Testis (tissue), 3 donors: ENCODE data around the gene PAFAH2. TPM values are rescaled to one million over a fixed set of nuclear protein-coding genes. Genes with fewer than 3 reads are reported as not detected.
"Not testable (repeated sequence)": the region's sequence is repeated elsewhere in the genome, so short reads cannot be mapped to it uniquely, and the experiment has no call there.

Experiments used
- DNase-seq: peaks from one replicate; pipeline ENCODE4 v3.0.0-alpha.2; 2019
- H3K27ac ChIP-seq, 2 donors: fragments of 200-600 bp; sonication (generic); one replicate each; pipeline ENCODE4 v1.5.1; 2019
- H3K27me3 ChIP-seq: fragments of 200-600 bp; sonication (generic); one replicate; pipeline ENCODE4 v1.5.1; 2019
- H3K36me3 ChIP-seq: fragments of 200-600 bp; sonication (generic); one replicate; pipeline ENCODE4 v1.5.1; 2017; ENCODE audit warnings: low read depth; ENCODE audit errors: missing control alignments
- H3K4me1 ChIP-seq: fragments of 200-600 bp; sonication (generic); one replicate; pipeline ENCODE4 v1.5.1; 2019
- H3K4me3 ChIP-seq, 2 donors: fragments of 200-600 bp; sonication (generic); one replicate each; pipeline ENCODE4 v1.5.1; 2017 to 2019
- H3K9me3 ChIP-seq: fragments of 200-600 bp; sonication (generic); one replicate; pipeline ENCODE4 v1.5.1; 2017
- CTCF ChIP-seq, 3 experiments: fragments of 450-650 bp in 2 of 3; fragments of 200-600 bp in 1 of 3; sonication (generic) in 1 of 3; IDR thresholded peaks; one replicate each; pipeline ENCODE4 v1.5.1; 2016 to 2019; ENCODE audit warnings: antibody characterized with exemption in 3 of 3, mild to moderate bottlenecking in 2 of 3, moderate library complexity in 1 of 3
- POLR2A ChIP-seq: fragments of 450-650 bp; IDR thresholded peaks from one replicate; pipeline ENCODE4 v1.6.1; 2017; ENCODE audit warnings: antibody characterized with exemption, mild to moderate bottlenecking, moderate library complexity
- WGBS, 2 donors: methylation state at CpG; one replicate each; pipeline ENCODE4 v1.1.5; 2018; 5-methylcytosine and 5-hydroxymethylcytosine counted together
- intact Hi-C: fragments of 100-400 bp; cut with DNase I; formaldehyde crosslinking; loops from one replicate; pipeline ENCODE4 v1.15.1; 2023; ENCODE audit warnings: low total_unique reads
- polyA plus RNA-seq: library from polyadenylated mRNA; stranded (reverse); fragments of 350-450 nt; fragmentation: Illumina TruSeq; extraction: RNeasy Lipid Tissue Mini Kit (QIAGEN cat#74804); gene quantifications from one replicate; pipeline ENCODE4 v1.2.3, GENCODE V29; 2014; ENCODE audit warnings: low read depth, low replicate concordance; ENCODE audit not compliant: insufficient read depth
- total RNA-seq, 2 donors: library from RNA; depleted of rRNA; stranded (reverse); fragments of >200 nt; gene quantifications; one replicate each; pipeline ENCODE4 v1.2.3, GENCODE V29; 2016

The PAFAH2 gene
- total and polyA plus RNA-seq, 3 donors from 2014 or later = 14.5 to 24.1 (median 18.9) TPM

- Histone ChIP-seq H3K27ac (no peak overlapping the region), H3K9me3 (no peaks in the 10 kb centered on the region), H3K36me3 (no peaks in the 10 kb centered on the region), H3K4me3 (no peak overlapping the region), H3K27me3 (no peaks in the 10 kb centered on the region), H3K4me1 (no peaks in the 10 kb centered on the region)
- DNase-seq = no peak
- intact Hi-C loops = no loop called here
- WGBS, 2 donors = 71 to 79% methylated on average over 6 of the region's 6 CpGs
- TF ChIP-seq CTCF (IDR thresholded peaks at IDR 0.05) (no peak), POLR2A (no peak)
Measured at GRCh38 chr1:25990251-25990650, 7.6 kb downstream of the PAFAH2 start.

- TF ChIP-seq CTCF (IDR thresholded peaks at IDR 0.05) (no peak), POLR2A (no peak)
- intact Hi-C loops = no loop called here
- H3K27me3 ChIP-seq = no peaks in the 10 kb centered on the region
- no peak for DNase-seq
- H3K36me3 ChIP-seq = no peaks in the 10 kb centered on the region
- no peaks in the 10 kb centered on the region for H3K9me3 ChIP-seq
- H3K27ac ChIP-seq = no peak overlapping the region
- 78 to 87% methylated on average over 11 of the region's 11 CpGs for WGBS, 2 donors
- no peak overlapping the region for H3K4me3 ChIP-seq
- H3K4me1 ChIP-seq = no peaks in the 10 kb centered on the region
Measured at GRCh38 chr1:25989440-25990234, 8.2 kb downstream of the PAFAH2 start.

GRCh38 chr1:25987951-25988350, 9.9 kb downstream of the PAFAH2 start:
- no peak for DNase-seq
- Histone ChIP-seq H3K36me3 (no peaks in the 10 kb centered on the region), H3K27me3 (no peaks in the 10 kb centered on the region), H3K9me3 (no peaks in the 10 kb centered on the region), H3K4me3 (no peak overlapping the region), H3K4me1 (no peaks in the 10 kb centered on the region), H3K27ac (no peak overlapping the region)
- WGBS, 2 donors = 91 to 92% methylated on average over 2 of the region's 2 CpGs
- no peak for TF ChIP-seq POLR2A
- no peak for TF ChIP-seq CTCF (IDR thresholded peaks at IDR 0.05)
- intact Hi-C loops = no loop called here

GRCh38 chr1:25986773-25987172, 11.1 kb downstream of the PAFAH2 start:
- H3K4me1 ChIP-seq, H3K9me3 ChIP-seq, H3K36me3 ChIP-seq, DNase-seq, H3K27ac ChIP-seq, H3K4me3 ChIP-seq, H3K27me3 ChIP-seq, intact Hi-C loops: not testable (repeated sequence)
- 96 to 99% methylated on average over 10 of the region's 10 CpGs for WGBS, 2 donors

GRCh38 chr1:25985670-25986069, 12.2 kb downstream of the PAFAH2 start:
- WGBS, 2 donors = 93 to 96% methylated on average over 3 of the region's 3 CpGs
- H3K9me3 ChIP-seq = no peaks in the 10 kb centered on the region
- H3K27ac ChIP-seq = no peak overlapping the region
- no peak for TF ChIP-seq CTCF (IDR thresholded peaks at IDR 0.05)
- TF ChIP-seq POLR2A = no peak
- intact Hi-C loops = no loop called here
- H3K4me1 ChIP-seq = no peaks in the 10 kb centered on the region
- DNase-seq = no peak
- H3K27me3 ChIP-seq = no peaks in the 10 kb centered on the region
- H3K4me3 ChIP-seq = no peak overlapping the region
- no peaks in the 10 kb centered on the region for H3K36me3 ChIP-seq
